Colonic mucosa (tissue), 4 donors: ENCODE results near the gene NDUFC1. TPM values are rescaled to one million over a fixed set of nuclear protein-coding genes. Genes with fewer than 3 reads are reported as not detected.
A peak's percentile ranks its signal among the peaks of the same experiment; 100 is the strongest.

ENCODE experiments used
- DNase-seq: peaks from one replicate; pipeline ENCODE4 v3.0.0-alpha.2; 2020
- H3K27ac ChIP-seq: fragments of 200-600 bp; one replicate; pipeline ENCODE4 v1.8.0; 2021
- H3K27me3 ChIP-seq: fragments of 200-600 bp; one replicate; pipeline ENCODE4 v1.8.0; 2021
- H3K36me3 ChIP-seq: fragments of 200-600 bp; one replicate; pipeline ENCODE4 v1.8.0; 2021
- H3K4me1 ChIP-seq: fragments of 200-600 bp; one replicate; pipeline ENCODE4 v1.8.0; 2021; ENCODE audit warnings: mild to moderate bottlenecking
- H3K4me3 ChIP-seq: fragments of 200-600 bp; one replicate; pipeline ENCODE4 v1.8.0; 2021
- H3K9ac ChIP-seq, 2 donors: one replicate each; pipeline ENCODE4 v1.7.0; 2013; ENCODE audit warnings: control low read depth in 2 of 2, low read depth in 2 of 2, low read length in 2 of 2
- H3K9me3 ChIP-seq: fragments of 200-600 bp; one replicate; pipeline ENCODE4 v1.8.0; 2021
- CTCF ChIP-seq: fragments of 200-600 bp; IDR thresholded peaks from one replicate; pipeline ENCODE4 v1.8.0; 2022; ENCODE audit warnings: antibody characterized with exemption, mild to moderate bottlenecking
- intact Hi-C: fragments of 100-400 bp; cut with DNase I; formaldehyde crosslinking; loops from one replicate; pipeline ENCODE4 v1.14.1; 2022
- total RNA-seq, 2 donors: library from RNA; stranded (reverse); fragmentation: NEBNext Ultra II Directional in 1 of 2; extraction: Animal tissue kit (Norgen Biotek cat#: 25700) in 1 of 2; gene quantifications; one replicate each; pipeline ENCODE4 v1.2.1, GENCODE V29; 2021
- donor health status: healthy.
- donor health status: DM: no; HTN: no; CAD: no.
- donor health status: DM: no; HTN: no; CAD: no.

The NDUFC1 gene
- total RNA-seq: 10 to 100 TPM; 82.1 to 89.9 TPM

GRCh38 chr4:139301821-139302611, at the start of gene NDUFC1:
TSS of gene NDUFC1 (minus strand) at chr4:139302477. CDS start at chr4:139295798, 6,679 bp downstream.
- intact Hi-C loops: loop anchor here (5.0 to 10.0 kb wide), 2 partner anchors 153 to 215 kb away; partner anchors contain the start of gene RAB33B
- H3K4me3 ChIP-seq: peak within 1 kb of the TSS; percentile 87
- H3K27ac ChIP-seq: peak within 1 kb of the TSS; percentile 94
- peak within 1 kb of the TSS; percentile 81 to 93 for H3K9ac ChIP-seq
- H3K27me3 ChIP-seq: no peaks in the 10 kb centered on the region
- no peak for TF ChIP-seq CTCF
- H3K9me3 ChIP-seq: no peaks in the 10 kb centered on the region
- H3K36me3 ChIP-seq: no peaks in the 10 kb centered on the region
- DNase-seq: peak; percentile 76
- no peaks in the 10 kb centered on the region for H3K4me1 ChIP-seq

- Histone ChIP-seq H3K27me3 (no peaks in the 10 kb centered on the region), H3K4me1 (no peaks in the 10 kb centered on the region), H3K27ac (no peak overlapping the region), H3K9ac (no peak overlapping the region), H3K4me3 (no peak overlapping the region), H3K9me3 (no peaks in the 10 kb centered on the region), H3K36me3 (no peaks in the 10 kb centered on the region)
- intact Hi-C loops: no loop called here
- no peak for DNase-seq
- no peak for TF ChIP-seq CTCF
These were observed 35.3 kb upstream of the NDUFC1 start for GRCh38 chr4:139337612-139338011.

GRCh38 chr4:139333046-139333445, 30.8 kb upstream of the NDUFC1 start:
- DNase-seq: no peak
- Histone ChIP-seq H3K27me3 (no peaks in the 10 kb centered on the region), H3K27ac (no peak overlapping the region), H3K4me1 (no peaks in the 10 kb centered on the region), H3K4me3 (no peak overlapping the region), H3K36me3 (no peaks in the 10 kb centered on the region), H3K9ac (no peak overlapping the region), H3K9me3 (no peaks in the 10 kb centered on the region)
- intact Hi-C loops: no loop called here
- no peak for TF ChIP-seq CTCF

GRCh38 chr4:139331185-139331584, 28.9 kb upstream of the NDUFC1 start:
- H3K9me3 ChIP-seq: no peaks in the 10 kb centered on the region
- H3K27ac ChIP-seq: no peak overlapping the region
- intact Hi-C loops: no loop called here
- no peak for DNase-seq
- H3K36me3 ChIP-seq: no peaks in the 10 kb centered on the region
- TF ChIP-seq CTCF: no peak
- no peak overlapping the region for H3K9ac ChIP-seq
- no peaks in the 10 kb centered on the region for H3K27me3 ChIP-seq
- no peaks in the 10 kb centered on the region for H3K4me1 ChIP-seq
- H3K4me3 ChIP-seq: no peak overlapping the region

- Histone ChIP-seq H3K4me3 (no peak overlapping the region), H3K9me3 (no peaks in the 10 kb centered on the region), H3K27me3 (no peaks in the 10 kb centered on the region), H3K36me3 (no peaks in the 10 kb centered on the region), H3K9ac (no peak overlapping the region), H3K4me1 (no peaks in the 10 kb centered on the region), H3K27ac (no peak overlapping the region)
- no peak for TF ChIP-seq CTCF
- no peak for DNase-seq
- intact Hi-C loops: no loop called here
These were observed 28.0 kb upstream of the NDUFC1 start for GRCh38 chr4:139330283-139330682.
